NB4 (cell line): ENCODE data around the gene KRT79.

ENCODE experiments used
- DNase-seq: peaks from one replicate; pipeline ENCODE4 v3.0.0; 2010; ENCODE audit warnings: low read depth
- H3K4me3 ChIP-seq: one replicate; pipeline ENCODE4 v1.5.1; 2011; ENCODE audit warnings: mild to moderate bottlenecking, low read depth, low read length, moderate library complexity
- CTCF ChIP-seq: IDR thresholded peaks from one replicate; pipeline ENCODE4 v1.5.1; 2012; ENCODE audit warnings: low read depth, low read length
- MYC ChIP-seq: IDR thresholded peaks from 2 replicates; pipeline ENCODE4 v1.6.1; 2011; ENCODE audit warnings: low read depth, low read length
- POLR2A ChIP-seq: IDR thresholded peaks from 2 replicates; pipeline ENCODE4 v1.6.1; 2011; ENCODE audit warnings: mild to moderate bottlenecking; ENCODE audit not compliant: insufficient read length; ENCODE audit errors: extremely low read depth
- TF ChIP-seq, protein P1 (sequence below): IDR thresholded peaks from 2 replicates; pipeline ENCODE4 v1.6.1; 2011; ENCODE audit warnings: low read depth, low read length

Gene KRT79

DNA sequence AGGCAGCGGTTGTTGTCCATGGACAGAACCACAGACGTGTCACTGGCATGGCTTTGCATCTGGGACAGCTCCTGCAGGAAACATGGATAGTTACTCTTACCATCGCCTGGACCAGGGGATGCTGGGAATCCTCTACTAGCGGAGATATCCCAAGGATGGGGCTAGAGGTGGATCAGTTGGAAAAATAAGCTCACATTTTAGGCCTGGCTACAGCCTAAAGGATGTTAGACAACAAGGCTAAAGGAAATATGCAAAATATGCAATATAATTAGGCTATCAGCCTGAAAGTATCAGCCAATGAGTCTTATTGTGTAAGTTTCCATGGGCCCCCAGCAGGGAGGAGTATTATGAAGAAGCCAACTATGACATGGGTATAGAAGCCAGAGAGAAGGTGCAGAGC lies 61.9 kb downstream of the KRT79 start:
- no peak overlapping the region for H3K4me3 ChIP-seq
- DNase-seq: no peak
- TF ChIP-seq POLR2A: no peak
- no peak for TF ChIP-seq MYC
- TF ChIP-seq, protein P1, sequence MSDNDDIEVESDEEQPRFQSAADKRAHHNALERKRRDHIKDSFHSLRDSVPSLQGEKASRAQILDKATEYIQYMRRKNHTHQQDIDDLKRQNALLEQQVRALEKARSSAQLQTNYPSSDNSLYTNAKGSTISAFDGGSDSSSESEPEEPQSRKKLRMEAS: no peak
- no peak for TF ChIP-seq CTCF

GRCh38 chr12:52771505-52771904 lies 62.6 kb downstream of the KRT79 start:
- no peak for TF ChIP-seq MYC
- H3K4me3 ChIP-seq: no peak overlapping the region
- no peak for DNase-seq
